HG03135 (cell line): Measurements from ENCODE around the gene UBE2QL1.
"Not testable (repeated sequence)": the region's sequence is repeated elsewhere in the genome, so short reads cannot be mapped to it uniquely, and the experiment has no call there.

Experiments used
- ATAC-seq: cut with Tn5 transposase; IDR thresholded peaks from one replicate; pipeline ENCODE4 v1.9.1; 2021; ENCODE audit warnings: mild to moderate bottlenecking, moderate library complexity; ENCODE audit not compliant: unreplicated experiment

The UBE2QL1 gene

DNA sequence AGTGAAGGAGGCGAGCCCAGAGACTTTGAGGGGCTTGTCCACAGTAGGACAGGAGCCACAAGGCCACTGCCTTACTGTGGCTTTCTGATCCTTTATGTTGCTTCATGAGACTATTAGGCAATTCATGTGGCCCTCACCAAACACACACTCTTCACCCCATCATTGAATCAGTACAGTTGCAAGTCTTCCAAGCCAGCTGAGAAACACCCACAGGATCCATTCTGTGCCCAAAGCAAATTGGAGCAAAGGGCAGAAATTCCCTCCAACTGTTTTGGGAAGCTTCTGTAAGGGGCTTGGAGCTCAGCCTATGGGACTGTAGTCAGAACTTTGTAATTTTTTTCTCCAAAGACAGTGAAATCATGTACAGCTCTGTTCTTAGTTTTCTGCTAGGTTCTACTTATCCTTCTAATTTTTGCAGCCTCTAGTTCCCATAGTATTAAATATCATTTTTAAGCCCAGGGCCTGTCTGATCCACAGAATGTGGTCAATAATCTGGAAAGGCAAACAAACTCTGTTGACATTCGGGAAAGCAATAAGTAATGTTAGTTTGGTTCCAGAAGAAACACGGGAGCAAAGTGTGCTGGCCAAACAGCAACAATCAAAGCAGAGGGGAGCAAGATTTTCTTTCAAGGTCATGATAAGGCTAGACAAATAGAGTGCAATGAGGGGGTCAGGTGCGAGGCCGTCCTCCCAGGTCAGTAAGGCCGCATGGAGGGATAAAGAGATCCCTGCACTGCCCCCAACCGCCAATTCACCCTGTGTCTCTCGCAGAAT lies 47.0 kb downstream of the UBE2QL1 start:
- ATAC-seq = no peak

DNA sequence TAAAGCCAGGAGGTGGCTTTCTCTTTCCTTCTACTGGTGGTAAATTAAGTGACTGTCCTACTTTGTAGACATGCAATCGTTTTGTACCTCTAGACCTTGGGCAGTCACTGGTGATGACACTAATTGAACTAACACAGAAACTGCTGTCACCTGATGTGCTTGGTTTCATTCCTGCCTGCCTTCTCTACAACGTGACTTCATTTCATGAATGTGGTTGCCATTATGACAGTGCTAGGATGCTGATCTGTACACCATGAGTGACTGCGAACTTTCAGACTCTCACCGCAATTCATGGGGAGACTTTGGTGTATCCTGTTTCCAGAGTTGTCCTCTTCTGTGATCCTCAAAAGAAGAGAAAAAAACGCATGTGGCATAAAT lies 47.5 kb downstream of the UBE2QL1 start:
- peak; percentile 90 for ATAC-seq

DNA sequence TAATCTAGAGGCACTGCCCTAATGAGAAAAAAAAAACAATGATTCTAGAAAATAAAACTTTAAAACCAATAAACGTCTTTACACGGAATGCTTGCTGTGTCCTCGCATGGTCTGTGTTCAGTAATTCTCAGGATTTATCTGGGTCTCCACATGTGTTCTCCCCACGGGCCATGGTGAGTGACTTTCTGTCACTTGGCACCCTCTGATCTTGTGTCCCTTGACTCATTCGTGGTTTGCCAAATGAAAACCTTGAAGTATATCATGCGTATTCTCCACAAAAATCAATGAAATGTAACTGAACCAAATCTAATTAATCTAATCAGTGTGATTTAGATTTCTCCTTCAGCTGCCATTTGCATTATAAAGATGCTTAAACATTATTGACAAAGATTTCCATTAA lies 48.0 kb downstream of the UBE2QL1 start:
- ATAC-seq = no peak

DNA sequence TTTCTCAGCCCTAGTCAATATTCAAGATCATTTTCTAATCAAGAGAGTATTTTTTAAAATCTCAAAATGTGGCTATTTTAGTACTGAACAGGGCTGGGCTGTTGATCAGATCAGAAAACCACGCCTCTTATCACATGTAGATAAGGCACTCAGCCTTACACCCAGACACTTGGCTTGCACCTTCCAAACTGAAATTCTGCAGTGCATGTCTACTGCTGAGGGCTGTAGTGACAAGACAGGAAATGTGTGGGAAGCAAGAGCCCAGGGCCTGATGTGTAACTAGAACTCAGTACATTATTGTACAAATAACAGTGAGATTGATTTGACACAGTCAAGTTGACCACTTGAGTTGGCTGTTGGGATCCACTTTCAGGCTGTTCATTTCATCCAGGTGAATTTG lies 48.6 kb downstream of the UBE2QL1 start:
- no peak for ATAC-seq

DNA sequence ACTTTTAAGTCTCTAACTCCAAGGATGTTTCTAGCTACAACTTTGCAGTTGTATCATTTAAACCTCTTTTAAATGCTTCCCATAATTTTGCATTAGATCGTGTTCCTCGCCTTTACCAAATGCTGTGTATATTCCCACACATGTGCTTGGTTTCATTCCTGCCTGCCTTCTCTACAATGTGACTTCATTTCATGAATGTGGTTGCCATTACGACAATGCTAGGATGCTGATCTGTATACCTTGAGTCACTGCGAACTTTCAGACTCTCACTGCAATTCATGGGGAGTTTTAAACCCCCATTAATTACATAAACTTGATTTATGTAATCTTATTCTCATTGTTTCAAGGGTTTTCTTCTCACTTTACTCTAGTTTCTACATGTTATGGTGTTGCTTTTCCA lies 50.3 kb downstream of the UBE2QL1 start:
- ATAC-seq = no peak

DNA sequence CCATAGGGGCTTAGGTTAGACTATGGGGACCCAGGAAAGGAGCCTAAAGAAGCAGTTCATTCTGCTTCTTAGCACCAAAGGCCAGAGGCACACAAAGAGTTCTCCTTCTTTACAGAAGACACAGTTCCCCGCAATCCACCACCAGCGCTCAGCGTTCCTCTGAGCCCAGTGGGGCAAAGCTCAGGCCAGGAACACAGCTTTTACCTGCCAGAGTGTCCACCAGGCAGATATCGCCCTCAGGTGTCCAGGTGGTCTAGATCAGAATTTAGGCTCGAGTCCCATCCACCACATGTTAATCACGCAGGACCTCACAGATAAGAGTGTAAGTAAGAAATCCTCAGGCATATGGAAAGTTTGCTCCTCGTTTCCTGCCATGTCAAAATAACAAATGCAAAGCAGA lies 53.0 kb downstream of the UBE2QL1 start:
- ATAC-seq = no peak

DNA sequence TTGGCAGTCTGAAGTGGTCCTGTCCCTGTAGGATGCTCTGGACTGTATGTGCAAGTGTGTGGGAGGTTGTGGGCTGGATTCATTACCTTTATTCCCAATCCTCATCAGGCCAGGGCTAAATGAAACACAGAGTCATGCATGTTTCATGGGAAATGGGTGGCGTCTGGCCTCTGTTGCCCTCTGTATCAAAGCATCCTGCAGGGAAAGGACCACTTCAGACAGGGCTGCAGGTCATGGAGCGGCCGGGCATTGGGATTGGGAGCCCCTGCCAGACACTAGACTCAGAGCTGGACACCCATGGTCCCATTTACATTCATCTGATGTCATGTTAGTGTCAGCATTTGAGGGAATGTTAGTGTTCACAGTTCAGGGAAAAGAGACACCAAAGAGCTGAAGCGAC lies 53.8 kb downstream of the UBE2QL1 start:
- ATAC-seq = no peak

DNA sequence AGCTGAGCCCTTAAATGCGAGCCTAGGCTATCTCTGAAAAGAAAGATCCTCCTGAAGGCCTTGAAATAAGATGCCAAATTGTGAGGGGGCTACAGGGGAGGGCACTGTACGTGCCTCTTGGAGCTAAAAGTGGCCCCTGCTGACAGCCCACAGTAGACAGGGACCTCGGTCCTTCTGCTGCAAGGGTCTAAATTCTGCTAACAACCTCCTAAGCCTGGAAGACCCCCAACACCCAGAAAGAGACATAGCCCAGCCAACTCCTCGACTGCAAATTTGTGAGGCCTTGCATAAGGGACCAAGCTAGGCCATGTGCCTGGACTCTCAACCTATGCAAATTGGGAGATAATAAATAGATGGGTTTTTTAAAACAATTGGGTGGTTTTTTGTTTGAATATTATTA lies 54.7 kb downstream of the UBE2QL1 start:
- ATAC-seq = no peak

DNA sequence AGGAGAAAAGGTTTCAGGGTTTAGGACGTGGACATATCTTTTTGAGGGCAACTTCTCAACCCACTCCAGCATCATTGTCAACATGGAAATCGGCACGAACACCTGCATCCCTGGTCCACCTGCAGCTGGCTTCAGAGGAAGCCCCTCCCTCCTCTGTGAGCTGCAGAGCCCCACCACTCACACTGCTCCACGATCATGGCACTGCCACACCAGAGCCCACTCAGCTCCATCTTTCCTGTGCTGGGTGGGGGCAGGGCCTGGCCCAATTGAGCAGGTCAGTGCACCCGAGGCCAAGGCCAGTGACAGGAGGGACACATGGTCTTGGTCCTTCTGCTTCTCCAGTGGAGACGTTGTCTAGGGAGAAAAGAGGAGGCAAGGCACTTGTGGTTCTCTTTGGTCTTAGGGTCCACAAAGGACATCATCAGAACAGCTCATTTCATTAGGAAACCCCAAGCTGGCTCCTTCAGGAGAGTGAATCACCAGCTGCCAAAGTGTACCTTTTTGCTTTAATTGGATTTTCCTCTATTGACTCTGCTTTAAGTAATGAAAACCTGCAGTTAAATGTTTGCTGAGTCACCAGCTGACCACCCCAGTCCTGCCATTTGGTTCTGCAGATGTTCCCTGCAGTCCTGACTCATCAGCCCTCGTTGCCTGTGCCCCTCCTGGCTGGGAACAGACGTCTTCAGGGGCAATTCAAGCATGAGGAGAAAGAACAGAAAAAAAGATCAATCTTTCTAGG lies 56.2 kb downstream of the UBE2QL1 start:
- ATAC-seq = no peak

DNA sequence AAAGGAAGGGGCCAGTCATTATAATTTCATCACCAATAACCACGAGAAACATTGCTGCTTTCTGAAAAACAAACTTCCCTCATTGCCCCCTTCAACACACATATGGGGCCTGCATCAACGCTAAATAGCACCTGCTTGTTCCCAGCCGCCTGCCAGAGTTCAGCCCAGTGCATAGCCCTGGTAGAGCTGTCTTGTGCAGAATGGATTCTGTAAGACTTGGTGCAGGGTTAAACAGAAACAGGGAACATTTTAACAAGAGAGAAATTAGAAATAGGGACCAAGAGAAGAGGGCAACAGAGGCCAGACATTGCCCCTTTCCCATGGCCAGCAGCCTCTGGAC lies 56.7 kb downstream of the UBE2QL1 start:
- no peak for ATAC-seq

DNA sequence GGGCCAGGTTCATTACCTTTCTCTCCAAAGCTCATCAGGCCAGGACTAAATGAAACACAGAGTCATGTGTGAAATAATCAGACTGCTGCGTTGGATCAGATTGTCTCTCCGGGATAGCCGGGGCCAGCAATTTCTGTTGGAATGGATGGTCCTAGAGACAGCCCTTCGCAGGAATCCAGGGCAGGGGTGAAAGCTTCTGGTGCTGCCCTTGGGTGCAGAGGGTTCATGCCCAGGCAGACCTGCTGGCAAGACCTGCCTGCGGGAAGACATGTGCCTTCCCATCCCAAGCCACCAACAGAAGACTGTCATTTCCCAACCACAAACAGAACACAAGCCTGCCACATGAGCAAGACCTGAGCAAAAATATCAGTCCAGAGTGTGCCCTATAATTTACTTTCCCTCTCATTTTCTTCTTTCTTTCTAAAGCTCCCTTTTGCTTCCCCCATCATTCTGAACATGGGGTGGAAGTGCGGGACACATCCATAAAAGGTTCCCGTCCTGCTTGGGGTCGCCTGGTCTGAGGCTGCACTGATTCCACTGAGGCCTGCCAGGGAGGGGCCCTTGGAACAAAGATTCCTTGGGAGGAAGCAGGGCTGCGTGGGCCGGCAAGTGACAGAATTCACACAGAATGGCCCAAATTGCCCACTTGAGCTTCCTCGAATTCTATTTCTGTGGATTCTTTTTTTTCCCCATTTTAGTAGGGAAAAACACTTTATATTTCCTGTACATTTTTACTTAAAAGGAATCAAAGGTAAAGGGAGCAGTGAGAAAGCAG lies 57.3 kb downstream of the UBE2QL1 start:
- ATAC-seq = no peak

DNA sequence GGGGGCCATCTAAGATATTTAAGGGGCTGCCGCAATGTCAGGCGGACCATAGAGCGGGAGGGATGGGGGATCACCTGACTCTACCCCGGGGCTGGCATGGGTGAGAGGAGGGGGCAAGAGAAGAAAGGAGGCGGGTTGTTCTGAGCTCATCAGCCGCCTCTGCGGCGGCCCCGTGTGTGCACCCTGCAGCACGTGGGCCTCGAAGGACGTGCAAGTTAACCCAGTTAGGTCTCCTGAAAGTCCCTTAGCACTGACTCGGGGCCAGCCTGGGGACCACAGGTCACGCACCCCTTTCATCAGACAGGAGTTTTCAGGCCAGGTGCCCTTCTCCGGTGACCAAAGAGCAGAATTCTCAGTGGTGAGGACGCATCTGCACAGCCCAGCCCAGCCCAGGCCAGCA lies 58.0 kb downstream of the UBE2QL1 start:
- ATAC-seq = no peak

DNA sequence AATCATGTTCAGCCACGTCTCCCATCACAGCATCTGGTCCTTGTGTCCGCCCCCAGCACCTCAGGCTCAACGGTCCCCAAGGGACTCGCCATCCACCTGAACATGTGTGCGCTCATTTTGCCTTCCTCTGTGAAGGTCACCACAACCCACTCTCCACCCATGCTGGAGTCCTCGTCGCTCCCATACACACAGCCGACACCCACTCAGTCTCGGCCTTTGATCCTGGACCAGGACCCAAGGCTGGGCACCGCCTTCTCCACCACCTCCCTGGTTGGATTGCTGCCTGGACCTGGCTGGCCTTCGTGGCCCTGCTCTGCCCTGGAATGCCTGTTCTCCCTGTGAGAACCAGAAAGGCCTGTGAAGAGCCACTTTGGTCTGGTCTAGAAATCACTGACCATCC lies 60.3 kb downstream of the UBE2QL1 start:
- no peak for ATAC-seq

DNA sequence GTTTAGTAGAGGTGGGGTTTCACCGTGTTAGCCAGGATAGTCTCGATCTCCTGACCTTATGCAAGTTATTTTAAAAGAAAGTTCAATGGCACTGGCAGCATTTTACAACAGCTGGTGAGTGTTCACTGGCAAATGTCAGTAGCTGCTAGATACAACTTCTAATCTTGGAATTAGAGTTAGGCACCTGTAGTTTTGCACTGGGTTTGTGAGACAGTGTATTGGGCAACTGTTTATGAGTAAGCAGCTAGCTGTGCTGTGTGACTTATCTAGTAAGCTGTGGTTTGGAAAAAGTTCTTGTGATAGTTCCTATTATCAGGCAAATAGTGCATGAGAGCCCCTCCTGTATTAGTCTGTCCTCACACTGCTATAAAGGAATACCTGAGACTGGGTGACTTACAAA lies 61.5 kb downstream of the UBE2QL1 start:
- ATAC-seq = no peak

DNA sequence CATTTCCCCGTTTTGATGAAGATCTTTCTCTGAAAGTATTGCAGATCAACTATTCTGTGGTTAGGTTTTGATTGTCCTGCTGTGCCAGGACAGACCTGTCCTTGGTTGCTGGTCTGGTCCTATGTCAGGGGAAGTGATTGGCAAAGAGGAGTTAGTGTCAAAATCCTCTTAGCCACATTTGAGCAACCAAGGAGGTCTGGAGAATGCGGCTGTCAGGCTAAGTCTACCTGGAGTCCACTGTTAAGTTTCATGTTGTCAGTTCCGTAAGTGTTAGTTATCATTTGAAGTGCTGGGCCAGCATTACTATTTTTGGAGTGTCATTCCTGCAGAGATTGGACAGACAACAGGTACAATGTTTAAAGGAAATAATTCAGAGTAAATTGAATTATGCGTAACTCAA lies 62.3 kb downstream of the UBE2QL1 start:
- no peak for ATAC-seq

DNA sequence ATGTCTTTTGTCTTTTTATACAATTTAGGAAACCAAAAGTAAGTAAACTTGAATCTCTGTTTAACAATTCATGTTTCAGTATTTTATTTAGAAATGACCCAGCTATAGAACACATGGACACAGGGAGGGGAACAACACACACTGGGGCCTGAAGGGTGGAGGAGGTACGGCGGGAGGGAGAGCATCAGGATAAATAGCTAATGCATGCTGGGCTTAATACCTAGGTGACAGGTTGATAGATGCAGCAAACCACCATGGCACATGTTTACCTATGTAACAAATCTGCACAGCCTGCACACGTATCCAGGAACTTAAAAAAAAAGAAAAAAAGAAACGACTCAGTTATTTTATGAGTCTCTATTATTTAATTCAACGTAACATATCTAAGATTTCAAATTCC lies 67.2 kb downstream of the UBE2QL1 start:
- not testable (repeated sequence) for ATAC-seq

DNA sequence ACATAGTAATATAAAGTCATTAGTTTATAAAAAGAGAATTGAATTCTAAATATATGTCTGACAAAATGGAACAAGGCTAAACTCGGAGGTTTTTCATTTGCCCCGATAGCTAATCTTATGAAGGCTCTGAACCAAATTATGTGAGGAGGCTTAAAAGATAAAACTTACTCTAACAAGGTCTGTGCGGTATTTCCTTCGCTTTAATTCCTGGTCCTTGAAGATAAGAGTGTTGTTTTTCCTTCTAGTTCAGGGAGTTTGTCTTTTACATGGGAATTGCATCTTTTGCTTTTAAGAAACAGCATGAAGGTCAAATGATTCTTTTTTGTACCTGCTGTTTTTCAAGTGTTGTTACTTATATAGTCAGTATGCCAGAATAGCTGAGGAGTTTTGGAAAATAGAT lies 68.2 kb downstream of the UBE2QL1 start:
- ATAC-seq = no peak

DNA sequence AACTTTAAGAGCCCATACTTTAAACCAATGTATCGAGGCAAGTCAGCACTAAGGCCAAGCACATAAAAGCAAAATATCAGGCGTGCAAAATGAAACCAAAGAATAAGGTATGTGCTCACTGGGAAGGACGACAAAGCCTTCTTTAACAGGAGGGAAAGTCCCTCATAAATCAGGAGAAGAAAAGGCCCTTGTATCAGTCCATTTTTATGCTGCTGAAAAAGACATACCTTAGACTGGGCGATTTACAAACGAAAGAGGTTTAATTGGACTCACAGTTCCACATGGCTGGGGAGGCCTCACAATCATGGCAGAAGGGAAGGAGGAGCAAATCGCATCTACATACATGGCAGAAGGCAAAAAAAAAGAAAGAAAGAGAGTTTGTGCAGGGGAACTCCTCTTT lies 68.9 kb downstream of the UBE2QL1 start:
- ATAC-seq = no peak

DNA sequence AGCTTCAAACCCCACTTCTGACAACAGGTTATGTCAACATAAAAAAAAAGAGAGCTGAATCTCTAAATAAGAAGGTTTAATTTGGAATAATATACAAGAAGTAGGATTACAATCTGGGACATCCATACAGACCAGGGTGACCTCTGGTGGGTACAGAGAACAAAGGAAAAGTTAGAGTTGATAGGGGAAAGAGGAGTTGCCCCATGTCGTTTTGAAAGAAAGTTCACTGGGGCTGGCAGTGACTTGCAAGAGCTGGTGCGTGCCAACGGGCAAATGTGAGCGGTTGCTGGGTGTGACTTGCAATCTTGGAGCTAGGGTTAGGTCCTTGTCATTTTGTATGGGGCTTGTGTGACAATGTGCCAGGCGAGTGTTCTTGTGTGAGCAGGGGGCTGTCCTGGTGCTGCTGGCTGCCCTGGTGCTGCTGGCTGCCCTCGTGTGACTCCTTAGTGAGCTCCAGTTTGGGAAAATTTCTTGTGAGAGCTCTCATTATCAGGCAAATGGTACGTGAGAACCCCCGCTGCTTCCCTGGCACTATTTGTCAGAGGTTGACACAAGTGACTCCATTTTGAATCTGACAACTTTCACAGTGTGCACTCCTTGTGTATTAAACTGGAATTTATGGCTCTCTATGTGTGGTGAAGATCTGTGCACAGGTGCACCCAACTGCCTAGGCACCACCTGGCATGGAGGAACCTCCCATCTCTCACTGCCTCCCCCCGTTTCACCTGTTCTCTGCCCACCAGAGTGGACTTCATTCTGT lies 69.8 kb downstream of the UBE2QL1 start:
- no peak for ATAC-seq

DNA sequence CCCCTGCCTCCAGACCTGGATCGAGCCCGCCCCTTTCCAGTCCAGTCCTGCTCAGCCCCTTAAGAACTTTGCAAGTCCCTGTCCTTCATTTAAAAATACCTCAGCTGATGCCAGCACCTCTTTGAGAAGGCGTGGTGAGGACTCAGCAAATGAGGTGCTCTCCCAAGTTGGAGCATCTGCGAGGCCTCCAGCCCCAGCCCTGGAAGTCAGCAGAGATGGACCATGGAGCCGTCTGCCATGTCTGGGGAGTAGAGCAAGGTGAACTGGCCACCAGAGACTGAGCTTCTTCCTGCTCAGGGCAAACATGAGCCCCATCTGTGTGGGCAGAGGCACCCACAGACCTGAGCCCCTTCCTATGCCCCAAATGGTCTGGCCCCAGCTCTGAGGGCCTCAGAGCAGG lies 71.5 kb downstream of the UBE2QL1 start:
- no peak for ATAC-seq

DNA sequence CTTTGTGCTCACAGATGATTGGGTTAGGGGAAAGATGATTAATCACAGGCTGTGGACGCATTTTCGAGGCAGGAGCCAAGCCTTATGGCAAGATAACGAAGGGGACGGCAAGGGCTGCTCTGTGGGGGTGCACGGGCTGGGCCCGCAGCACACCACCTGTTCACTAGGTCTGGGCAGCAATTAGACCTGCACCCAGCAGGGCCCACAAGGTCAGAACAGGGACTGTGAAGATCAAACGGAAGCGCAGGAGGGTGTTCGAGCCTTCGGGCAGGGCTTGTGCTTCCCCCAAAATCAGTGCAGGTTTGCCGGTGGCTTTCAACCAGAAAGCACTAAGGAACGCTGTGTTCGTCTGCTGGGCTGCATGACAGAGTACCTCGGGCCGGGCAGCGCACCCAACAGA lies 73.7 kb downstream of the UBE2QL1 start:
- ATAC-seq = no peak
